IMR-90 (cell line): ENCODE results near the gene C1QTNF12.

Source experiments
- BHLHE40 ChIP-seq: fragments of 150-350 bp; IDR thresholded peaks from 2 replicates; pipeline ENCODE4 v1.6.1; 2016; ENCODE audit warnings: mild to moderate bottlenecking, low read depth, low read length
- CEBPB ChIP-seq: IDR thresholded peaks from 2 replicates; pipeline ENCODE4 v1.6.1; 2012; ENCODE audit warnings: low read depth, low read length, improper control_type of control experiment
- CTCF ChIP-seq: conservative IDR thresholded peaks from 2 replicates; pipeline ENCODE4 v1.5.1; 2012; ENCODE audit warnings: mild to moderate bottlenecking, low read depth, low read length, improper control_type of control experiment
- ELK1 ChIP-seq: fragments of 150-350 bp; IDR thresholded peaks from 2 replicates; pipeline ENCODE4 v1.6.1; 2016; ENCODE audit warnings: low read depth, mild to moderate bottlenecking, low read length, moderate library complexity, borderline replicate concordance
- FOS ChIP-seq: fragments of 150-350 bp; IDR thresholded peaks from 2 replicates; pipeline ENCODE4 v1.6.1; 2016; ENCODE audit warnings: low read depth, low read length
- MAFK ChIP-seq: IDR thresholded peaks from 2 replicates; pipeline ENCODE4 v1.6.1; 2012; ENCODE audit warnings: low read depth, low read length, improper control_type of control experiment
- MAZ ChIP-seq: IDR thresholded peaks from 2 replicates; pipeline ENCODE4 v1.6.1; 2012; ENCODE audit warnings: low read depth, mild to moderate bottlenecking, low read length, improper control_type of control experiment, moderate library complexity, borderline replicate concordance
- MXI1 ChIP-seq: IDR thresholded peaks from 2 replicates; pipeline ENCODE4 v1.6.1; 2012; ENCODE audit warnings: low read depth, mild to moderate bottlenecking, low read length, moderate library complexity, borderline replicate concordance
- POLR2A ChIP-seq: IDR thresholded peaks from 2 replicates; pipeline ENCODE4 v1.6.1; 2012; ENCODE audit warnings: mild to moderate bottlenecking, low read depth, low read length
- RAD21 ChIP-seq: IDR thresholded peaks from 2 replicates; pipeline ENCODE4 v1.6.1; 2012; ENCODE audit warnings: low read length, improper control_type of control experiment
- RCOR1 ChIP-seq: IDR thresholded peaks from 2 replicates; pipeline ENCODE4 v1.6.1; 2012; ENCODE audit warnings: mild to moderate bottlenecking, low read length, improper control_type of control experiment; ENCODE audit not compliant: insufficient replicate concordance
- RFX5 ChIP-seq: IDR thresholded peaks from 2 replicates; pipeline ENCODE4 v1.8.0; 2012; ENCODE audit warnings: low read depth, mild to moderate bottlenecking, low read length, moderate library complexity
- SMC3 ChIP-seq: fragments of 150-350 bp; IDR thresholded peaks from 2 replicates; pipeline ENCODE4 v1.6.1; 2016; ENCODE audit warnings: low read depth, mild to moderate bottlenecking, antibody characterized with exemption, low read length, moderate library complexity
- USF2 ChIP-seq: fragments of 150-350 bp; IDR thresholded peaks from 2 replicates; pipeline ENCODE4 v1.6.1; 2017; ENCODE audit warnings: mild to moderate bottlenecking, antibody characterized with exemption, low read length, low read depth

GRCh38 chr1:1225238-1225845 is 21.2 kb downstream of the C1QTNF12 start:
- TF ChIP-seq MXI1: no peak
- no peak for TF ChIP-seq CTCF
- TF ChIP-seq SMC3: no peak
- TF ChIP-seq POLR2A: no peak
- TF ChIP-seq RAD21: no peak
- TF ChIP-seq CEBPB: no peak
- TF ChIP-seq MAZ: no peak
- TF ChIP-seq USF2: no peak
- TF ChIP-seq BHLHE40: no peak
- no peak for TF ChIP-seq FOS
- TF ChIP-seq RCOR1: no peak
- TF ChIP-seq MAFK: no peak
- no peak for TF ChIP-seq RFX5
- no peak for TF ChIP-seq ELK1
